GM12864 (cell line): Measurements from ENCODE around the gene ZCCHC2.

Experiments used
- DNase-seq: peaks from one replicate; pipeline ENCODE4 v3.0.0-alpha.2; 2011; ENCODE audit warnings: low read depth
- H3K4me3 ChIP-seq: 2 replicates; pipeline ENCODE4 v1.5.1; 2011; ENCODE audit warnings: mild to moderate bottlenecking, low read depth, low read length, control low read depth
- TF ChIP-seq, protein P1 (sequence below): IDR thresholded peaks from 2 replicates; pipeline ENCODE4 v1.5.1; 2011; ENCODE audit warnings: low read depth, mild to moderate bottlenecking, moderate library complexity, low read length, control low read depth, inconsistent platforms; ENCODE audit errors: missing control alignments

Gene ZCCHC2

DNA sequence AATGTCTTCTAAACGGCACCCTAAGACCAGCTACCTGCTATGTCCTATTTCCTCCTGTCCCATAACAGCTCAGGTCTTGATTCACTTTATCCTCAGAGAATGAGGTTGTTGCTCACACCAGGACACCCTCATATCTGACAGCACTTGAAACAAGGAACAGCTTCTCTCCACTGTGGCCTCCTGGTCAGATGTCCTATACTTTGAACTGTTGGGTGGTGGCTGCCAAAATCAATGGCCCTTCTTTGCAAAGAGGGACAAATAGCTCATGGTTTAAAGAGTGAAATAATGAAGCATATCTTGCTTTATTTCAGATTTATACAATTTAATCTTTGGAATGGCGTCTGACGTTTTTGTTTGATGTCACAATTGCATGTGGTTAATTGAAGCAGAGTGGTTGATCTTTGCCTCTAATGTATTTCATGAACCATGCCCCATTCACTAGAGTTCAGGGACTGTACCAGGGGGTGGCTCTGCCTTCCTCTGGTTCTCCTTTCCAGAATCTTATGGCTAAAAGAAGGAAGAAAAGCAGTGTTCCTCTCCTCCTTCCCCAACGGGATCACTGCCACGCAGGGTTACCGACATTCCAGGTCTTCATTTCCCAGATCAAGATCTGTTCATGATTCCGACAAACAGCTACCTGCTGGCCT is 24.1 kb upstream of the ZCCHC2 start:
- TF ChIP-seq, protein P1, sequence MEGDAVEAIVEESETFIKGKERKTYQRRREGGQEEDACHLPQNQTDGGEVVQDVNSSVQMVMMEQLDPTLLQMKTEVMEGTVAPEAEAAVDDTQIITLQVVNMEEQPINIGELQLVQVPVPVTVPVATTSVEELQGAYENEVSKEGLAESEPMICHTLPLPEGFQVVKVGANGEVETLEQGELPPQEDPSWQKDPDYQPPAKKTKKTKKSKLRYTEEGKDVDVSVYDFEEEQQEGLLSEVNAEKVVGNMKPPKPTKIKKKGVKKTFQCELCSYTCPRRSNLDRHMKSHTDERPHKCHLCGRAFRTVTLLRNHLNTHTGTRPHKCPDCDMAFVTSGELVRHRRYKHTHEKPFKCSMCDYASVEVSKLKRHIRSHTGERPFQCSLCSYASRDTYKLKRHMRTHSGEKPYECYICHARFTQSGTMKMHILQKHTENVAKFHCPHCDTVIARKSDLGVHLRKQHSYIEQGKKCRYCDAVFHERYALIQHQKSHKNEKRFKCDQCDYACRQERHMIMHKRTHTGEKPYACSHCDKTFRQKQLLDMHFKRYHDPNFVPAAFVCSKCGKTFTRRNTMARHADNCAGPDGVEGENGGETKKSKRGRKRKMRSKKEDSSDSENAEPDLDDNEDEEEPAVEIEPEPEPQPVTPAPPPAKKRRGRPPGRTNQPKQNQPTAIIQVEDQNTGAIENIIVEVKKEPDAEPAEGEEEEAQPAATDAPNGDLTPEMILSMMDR: no peak
- H3K4me3 ChIP-seq: no peak overlapping the region
- no peak for DNase-seq

DNA sequence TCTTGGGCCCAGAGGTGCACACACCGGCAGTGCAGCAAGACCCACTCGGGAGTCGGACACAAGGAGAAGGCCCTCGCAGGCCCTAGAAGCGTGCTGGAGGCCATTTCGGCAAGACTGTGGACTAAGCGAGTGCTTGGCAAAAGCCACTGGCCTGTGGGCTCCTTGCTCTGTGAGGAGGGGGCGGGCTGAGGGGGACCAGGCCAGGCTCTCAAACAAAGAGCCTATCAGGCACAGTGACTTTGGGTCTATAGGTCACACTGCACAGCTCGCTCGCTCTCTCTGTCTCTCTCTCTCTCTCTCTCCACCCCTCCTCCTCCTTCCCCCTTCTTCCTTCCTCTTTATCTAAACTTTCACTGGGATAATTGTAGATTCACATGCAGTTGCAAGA is 23.6 kb upstream of the ZCCHC2 start:
- no peak for DNase-seq
- H3K4me3 ChIP-seq: no peak overlapping the region
- TF ChIP-seq, protein P1: no peak

DNA sequence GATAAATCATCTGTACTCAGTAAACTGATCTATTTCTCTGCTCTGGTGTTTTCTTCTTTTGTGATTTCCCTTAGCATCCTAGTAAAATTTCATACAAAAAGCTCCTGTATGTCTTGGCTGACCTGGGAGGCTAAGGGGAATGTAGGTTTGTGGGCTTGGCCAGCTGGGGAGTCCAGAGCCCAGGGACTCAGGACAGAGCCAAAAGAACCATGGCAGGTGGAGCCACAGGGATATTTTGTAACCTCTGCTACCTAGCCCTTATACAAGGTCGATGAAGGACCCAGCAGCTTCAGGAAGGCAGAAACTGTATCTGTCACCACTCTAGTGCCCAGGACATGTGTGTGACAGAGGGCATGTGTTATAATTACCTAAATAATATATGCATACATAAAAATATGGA is 22.7 kb upstream of the ZCCHC2 start:
- H3K4me3 ChIP-seq: no peak overlapping the region
- DNase-seq: no peak
- TF ChIP-seq, protein P1: no peak

DNA sequence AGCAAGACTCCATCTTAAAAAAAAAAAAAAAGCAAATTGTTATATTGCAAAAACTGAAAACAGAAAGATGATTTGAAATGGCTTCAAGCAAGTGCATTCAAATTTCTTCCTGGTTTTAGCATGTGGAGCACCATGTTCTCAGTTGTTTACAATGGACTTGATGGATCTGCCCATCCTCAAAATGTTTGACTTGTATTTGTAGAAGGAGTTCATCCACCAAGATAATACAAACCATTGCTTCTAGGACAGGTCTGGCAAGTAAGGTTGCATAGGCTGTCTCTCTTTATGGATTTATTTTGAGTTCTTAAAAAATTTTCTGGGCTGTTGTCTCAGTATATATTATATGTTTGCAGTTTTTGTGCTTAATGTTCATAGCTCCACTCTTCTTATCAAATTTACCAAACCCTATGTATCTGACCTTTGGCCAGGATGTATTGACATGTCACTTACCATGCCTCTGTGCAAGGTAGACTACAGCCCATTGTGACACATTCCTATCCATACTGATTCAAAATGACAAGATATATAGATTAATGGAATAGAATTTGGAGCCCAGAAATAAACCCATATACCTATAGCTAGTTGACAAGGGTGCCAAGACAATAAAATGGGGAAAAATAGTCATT is 21.7 kb upstream of the ZCCHC2 start:
- no peak overlapping the region for H3K4me3 ChIP-seq
- no peak for DNase-seq
- TF ChIP-seq, protein P1: no peak

DNA sequence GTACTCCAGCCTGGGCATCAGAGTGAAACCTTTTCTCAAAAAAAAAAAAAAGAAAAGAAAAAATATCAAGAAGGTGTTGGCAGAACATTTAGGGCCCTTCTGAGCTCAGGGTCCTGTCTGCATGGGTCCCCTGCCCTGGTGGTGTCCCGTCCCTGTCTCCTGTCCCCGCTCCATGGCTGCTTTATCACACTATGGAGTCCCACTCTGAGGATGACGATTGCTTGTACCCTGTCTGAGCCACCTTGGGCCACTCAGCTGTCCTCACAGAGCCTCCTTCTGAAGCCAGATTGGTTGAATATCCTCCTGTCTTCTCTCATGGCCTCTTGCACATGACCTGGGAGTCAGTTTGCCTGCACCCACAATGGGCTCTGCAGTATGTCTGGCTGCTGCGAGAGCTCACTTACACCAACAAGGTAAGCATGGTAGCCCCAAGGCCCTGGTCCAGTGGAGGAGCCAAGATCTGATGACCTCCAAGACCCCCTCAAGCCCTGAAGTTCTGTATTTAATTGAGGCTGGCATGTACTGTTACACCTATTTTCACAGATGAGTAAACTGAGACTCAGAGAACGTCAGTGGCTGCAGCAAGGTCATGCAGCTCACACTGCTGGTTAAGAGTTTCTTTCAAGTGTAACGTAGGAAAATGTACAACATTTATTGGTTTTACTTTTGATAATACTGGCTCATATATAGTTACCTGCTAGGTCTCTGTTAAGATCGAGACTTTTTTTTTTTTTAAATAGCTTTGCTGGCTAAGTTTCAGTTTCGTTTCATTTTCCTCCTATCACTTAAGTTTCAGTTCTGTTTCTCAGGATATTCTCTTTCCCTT is 16.9 kb upstream of the ZCCHC2 start:
- TF ChIP-seq, protein P1: no peak
- peak; percentile 60 for DNase-seq
- no peak overlapping the region for H3K4me3 ChIP-seq

DNA sequence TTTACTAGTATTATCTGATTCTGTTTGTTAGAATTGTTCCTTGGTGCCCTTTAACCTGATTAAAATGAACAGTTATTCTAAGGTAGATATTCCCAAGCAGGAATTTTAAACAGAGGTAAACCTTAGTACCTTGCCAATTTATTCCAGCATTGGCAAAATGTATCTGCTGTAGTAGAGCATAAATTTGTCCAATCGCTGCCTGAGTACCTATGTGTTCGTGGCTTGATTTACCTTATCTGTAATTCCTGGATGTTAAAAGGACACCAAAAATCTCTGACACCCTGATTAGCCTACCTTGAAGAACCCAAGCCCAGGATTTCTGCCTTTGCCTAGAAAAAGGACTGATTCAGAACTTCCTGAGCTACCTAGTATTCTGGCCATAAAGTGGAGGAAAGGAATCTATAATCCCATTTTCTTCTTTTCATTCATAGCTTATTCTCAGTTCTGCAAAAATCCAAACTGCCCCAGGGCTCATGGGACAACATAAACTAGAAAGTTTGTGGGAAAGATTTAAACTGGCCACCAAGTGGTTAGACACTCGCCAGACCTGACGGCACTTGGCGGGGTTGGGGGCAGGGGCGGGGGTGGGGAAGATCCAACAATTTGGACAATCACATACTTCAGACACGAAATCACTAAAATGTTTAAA is 16.2 kb upstream of the ZCCHC2 start:
- no peak overlapping the region; the same call in 1 of the 2 replicates for H3K4me3 ChIP-seq
- TF ChIP-seq, protein P1: no peak
- no peak for DNase-seq
